H1 (cell line): Measurements from ENCODE around the gene LLGL2. TPM values are rescaled to one million over a fixed set of nuclear protein-coding genes. Genes with fewer than 3 reads are reported as not detected.

Source experiments
- CTCF ChIA-PET: fragments of 300-600 bp; sonication (Branson Sonifier 250); formaldehyde crosslinking; loops from one replicate; lab custom pipeline; 2021; ENCODE audit not compliant: partially characterized antibody; lab: Charles Lee
- POLR2A ChIA-PET: fragments of 300-600 bp; sonication (Branson Sonifier 250); formaldehyde crosslinking; loops from one replicate; lab custom pipeline; 2021; ENCODE audit warnings: inconsistent platforms; ENCODE audit not compliant: partially characterized antibody; lab: Charles Lee
- DNase-seq, 2 experiments: peaks; one replicate each; pipeline versions ENCODE4 v3.0.0 to v3.0.0-alpha.2; 2010 to 2022; ENCODE audit warnings: low spot score in 2 of 2, low read depth in 1 of 2, mixed read lengths in 1 of 2
- FAIRE-seq: peaks from 2 replicates; lab custom pipeline; 2011; peaks lifted over from hg19 to GRCh38; lab: Jason Lieb, UNC
- H2AFZ ChIP-seq: 2 replicates; pipeline ENCODE4 v1.8.1; 2012; ENCODE audit warnings: low read length, inconsistent platforms
- H2AK5ac ChIP-seq: 2 replicates; pipeline ENCODE4 v1.6.1; 2013; ENCODE audit warnings: low read depth, low read length
- H2BK120ac ChIP-seq: replicated peaks from 2 replicates; pipeline ENCODE3; 2013; ENCODE audit warnings: low read depth, low read length, inconsistent platforms
- H2BK12ac ChIP-seq: 2 replicates; pipeline ENCODE4 v1.6.1; 2013; ENCODE audit warnings: low read depth, low read length
- H2BK15ac ChIP-seq: 2 replicates; pipeline ENCODE4 v1.6.1; 2013; ENCODE audit warnings: low read length
- H2BK20ac ChIP-seq: 2 replicates; pipeline ENCODE4 v1.6.1; 2013; ENCODE audit warnings: low read length
- H2BK5ac ChIP-seq: 2 replicates; pipeline ENCODE4 v1.6.1; 2013; ENCODE audit warnings: low read depth, low read length
- H3K14ac ChIP-seq: 2 replicates; pipeline ENCODE4 v1.6.1; 2013; ENCODE audit warnings: inconsistent platforms; ENCODE audit not compliant: insufficient read length
- H3K18ac ChIP-seq: 2 replicates; pipeline ENCODE4 v1.6.1; 2013; ENCODE audit warnings: low read length; ENCODE audit errors: extremely low read depth
- H3K23ac ChIP-seq: 2 replicates; pipeline ENCODE4 v1.6.1; 2013; ENCODE audit warnings: inconsistent platforms; ENCODE audit not compliant: insufficient read length
- H3K23me2 ChIP-seq: 2 replicates; pipeline ENCODE4 v1.6.1; 2013; ENCODE audit warnings: low read depth, low read length
- H3K27ac ChIP-seq: 2 replicates; pipeline ENCODE4 v1.6.1; 2011; ENCODE audit warnings: low read depth, low read length, inconsistent platforms
- H3K27me3 ChIP-seq, 4 experiments: replicated peaks in 1 of 4; 1 replicate in 1 of 4; 2 replicates in 3 of 4; pipeline versions ENCODE4 v1.6.1 to v1.8.1; 2011 to 2013; ENCODE audit warnings: low read length in 3 of 4, mild to moderate bottlenecking in 3 of 4, inconsistent platforms in 2 of 4, mixed read lengths in 2 of 4, moderate library complexity in 1 of 4; ENCODE audit not compliant: control insufficient read depth in 3 of 4, insufficient read depth in 3 of 4; ENCODE audit errors: extremely low read depth in 1 of 4
- H3K36me3 ChIP-seq, 4 experiments: 2 replicates each; pipeline versions ENCODE4 v1.6.1 to v1.8.1; 2011 to 2013; ENCODE audit warnings: mild to moderate bottlenecking in 4 of 4, low read length in 3 of 4, moderate library complexity in 2 of 4, control low read depth in 1 of 4, inconsistent platforms in 1 of 4; ENCODE audit not compliant: insufficient read depth in 4 of 4, control insufficient read depth in 2 of 4
- H3K4ac ChIP-seq: replicated peaks from 2 replicates; pipeline ENCODE3; 2013; ENCODE audit warnings: low read length, low read depth, mixed read lengths, inconsistent platforms; ENCODE audit not compliant: insufficient read length
- H3K4me1 ChIP-seq, 4 experiments: replicated peaks in 1 of 4; 1 replicate in 1 of 4; 2 replicates in 3 of 4; pipeline versions ENCODE4 v1.6.1 to v1.8.1; 2011 to 2013; ENCODE audit warnings: low read length in 3 of 4, inconsistent platforms in 2 of 4, mixed read lengths in 1 of 4; ENCODE audit not compliant: insufficient read depth in 4 of 4, control insufficient read depth in 3 of 4
- H3K4me2 ChIP-seq, 2 experiments: 2 replicates each; pipeline versions ENCODE4 v1.6.1 to v1.8.1; 2011 to 2013; ENCODE audit warnings: low read depth in 2 of 2, low read length in 2 of 2, control low read depth in 1 of 2, inconsistent platforms in 1 of 2, mild to moderate bottlenecking in 1 of 2; ENCODE audit not compliant: insufficient read depth in 1 of 2
- H3K4me3 ChIP-seq, 4 experiments: fragments of 200-600, 300-600 bp in 1 of 4; sonication (generic), shearing (Covaris generic), sonication (Bioruptor Twin) in 1 of 4; 2 replicates each; pipeline versions ENCODE4 v1.5.1 to v1.8.1; 2011 to 2016; ENCODE audit warnings: low read length in 4 of 4, low read depth in 3 of 4, control low read depth in 2 of 4, inconsistent platforms in 2 of 4, mild to moderate bottlenecking in 2 of 4, mixed read lengths in 1 of 4, moderate library complexity in 1 of 4; ENCODE audit not compliant: insufficient read depth in 2 of 4; ENCODE audit errors: extremely low read depth in 1 of 4
- H3K56ac ChIP-seq: replicated peaks from 2 replicates; pipeline ENCODE3; 2013; ENCODE audit warnings: low read depth, mild to moderate bottlenecking, mixed read lengths, low read length, inconsistent platforms; ENCODE audit not compliant: insufficient read length
- H3K79me1 ChIP-seq: 2 replicates; pipeline ENCODE4 v1.6.1; 2013; ENCODE audit warnings: low read depth, low read length, control low read depth
- H3K79me2 ChIP-seq, 2 experiments: 2 replicates each; pipeline versions ENCODE4 v1.6.1 to v1.8.1; 2012 to 2013; ENCODE audit warnings: low read length in 2 of 2, mild to moderate bottlenecking in 2 of 2, inconsistent platforms in 1 of 2; ENCODE audit not compliant: insufficient read depth in 2 of 2, control insufficient read depth in 1 of 2
- H3K9ac ChIP-seq, 4 experiments: replicated peaks in 1 of 4; 1 replicate in 1 of 4; 2 replicates in 3 of 4; pipeline versions ENCODE4 v1.6.1 to v1.8.1; 2011 to 2013; ENCODE audit warnings: low read depth in 3 of 4, low read length in 3 of 4, control low read depth in 2 of 4, mild to moderate bottlenecking in 2 of 4, moderate library complexity in 2 of 4, inconsistent platforms in 1 of 4; ENCODE audit errors: extremely low read depth in 1 of 4
- H3K9me3 ChIP-seq, 2 experiments: 2 replicates each; pipeline versions ENCODE4 v1.6.1 to v1.8.1; 2012 to 2013; ENCODE audit warnings: mild to moderate bottlenecking in 2 of 2, moderate library complexity in 2 of 2, control low read depth in 1 of 2, inconsistent platforms in 1 of 2, low read depth in 1 of 2, low read length in 1 of 2, mixed read lengths in 1 of 2; ENCODE audit not compliant: insufficient read depth in 2 of 2
- H4K20me1 ChIP-seq, 2 experiments: replicated peaks in 1 of 2; 2 replicates each; pipeline versions ENCODE3 to v1.8.1; 2011 to 2013; ENCODE audit warnings: inconsistent platforms in 2 of 2, low read length in 2 of 2, mild to moderate bottlenecking in 1 of 2; ENCODE audit not compliant: insufficient read depth in 2 of 2, control insufficient read depth in 1 of 2
- H4K5ac ChIP-seq: 2 replicates; pipeline ENCODE4 v1.6.1; 2013; ENCODE audit warnings: low read length, low read depth, mixed read lengths, inconsistent platforms; ENCODE audit not compliant: insufficient read length
- H4K8ac ChIP-seq: 2 replicates; pipeline ENCODE4 v1.8.0; 2013; ENCODE audit warnings: mild to moderate bottlenecking, moderate library complexity, low read length, inconsistent platforms; ENCODE audit not compliant: insufficient read depth; ENCODE audit errors: extremely low read depth
- H4K91ac ChIP-seq: replicated peaks from 2 replicates; pipeline ENCODE3; 2013; ENCODE audit warnings: low read length, mixed read lengths, inconsistent platforms; ENCODE audit not compliant: insufficient read length
- BCL11A ChIP-seq, 2 experiments: IDR thresholded peaks; one replicate each; pipeline ENCODE4 v1.6.1; 2011; ENCODE audit warnings: low read depth in 2 of 2, low read length in 2 of 2, mild to moderate bottlenecking in 2 of 2
- EGR1 ChIP-seq: IDR thresholded peaks from 2 replicates; pipeline ENCODE4 v1.6.1; 2011; ENCODE audit warnings: low read depth, low read length, borderline replicate concordance
- EZH2 ChIP-seq: fragments of 200-600 bp; sonication (generic); IDR thresholded peaks from 2 replicates; pipeline ENCODE4 v1.7.1; 2012; ENCODE audit warnings: low read depth, mild to moderate bottlenecking, moderate library complexity, low read length, inconsistent platforms; ENCODE audit not compliant: severe bottlenecking
- HDAC2 ChIP-seq, 2 experiments: fragments of 300-600 bp in 1 of 2; sonication (generic) in 1 of 2; IDR thresholded peaks; 2 replicates each; pipeline ENCODE4 v1.6.1; 2011 to 2012; ENCODE audit warnings: low read depth in 2 of 2, low read length in 2 of 2, mild to moderate bottlenecking in 2 of 2, moderate library complexity in 2 of 2, borderline replicate concordance in 1 of 2, inconsistent platforms in 1 of 2
- KDM1A ChIP-seq: fragments of 200-600, 300-600 bp; sonication (generic); IDR thresholded peaks from 2 replicates; pipeline ENCODE4 v1.7.1; 2016; ENCODE audit warnings: mild to moderate bottlenecking, low read length, borderline replicate concordance
- KDM4A ChIP-seq: IDR thresholded peaks from one replicate; pipeline ENCODE4 v1.7.1; 2012; ENCODE audit warnings: low read depth, mild to moderate bottlenecking, moderate library complexity, low read length, inconsistent platforms; ENCODE audit not compliant: severe bottlenecking
- KDM5A ChIP-seq: fragments of 200-600 bp; IDR thresholded peaks from 2 replicates; pipeline ENCODE4 v1.7.1; 2012; ENCODE audit warnings: mild to moderate bottlenecking, low read length, inconsistent platforms, mixed read lengths
- RAD21 ChIP-seq, 2 experiments: IDR thresholded peaks in 1 of 2; conservative IDR thresholded peaks in 1 of 2; 2 replicates each; pipeline ENCODE4 v1.6.1; 2011; ENCODE audit warnings: low read depth in 2 of 2, low read length in 2 of 2, improper control_type of control experiment in 1 of 2, inconsistent platforms in 1 of 2, mild to moderate bottlenecking in 1 of 2, moderate library complexity in 1 of 2
- RXRA ChIP-seq: IDR thresholded peaks from 2 replicates; pipeline ENCODE4 v1.6.1; 2011; ENCODE audit warnings: low read depth, mild to moderate bottlenecking, low read length, moderate library complexity; ENCODE audit not compliant: insufficient read depth
- WGBS, 2 experiments: shearing (Covaris generic) in 1 of 2; methylation state at CpG; one replicate each; pipeline versions ENCODE4 v1.1.6 to v1.1.7; 2013 to 2015; ENCODE audit warnings: low lambda C conversion rate in 2 of 2, mixed read lengths in 2 of 2, inconsistent platforms in 1 of 2, low coverage in 1 of 2, missing lambda C conversion rate in 1 of 2; ENCODE audit not compliant: insufficient replicate concordance in 2 of 2, insufficient coverage in 1 of 2, insufficient read length in 1 of 2; ENCODE audit errors: extremely low coverage in 1 of 2, missing lambda C conversion rate in 1 of 2; 5-methylcytosine and 5-hydroxymethylcytosine counted together
- polyA plus RNA-seq, 7 experiments: library from polyadenylated mRNA; depleted of rRNA in 3 of 7; stranded (reverse) in 5 of 7; unstranded in 2 of 7; fragments of >200 nt in 5 of 7; fragments of 200-250 nt in 2 of 7; gene quantifications; 1 replicate in 5 of 7; 2 replicates in 1 of 7; 4 replicates in 1 of 7; pipeline versions ENCODE4 v1.2.1 to v1.2.3, GENCODE V29; 2011 to 2013; ENCODE audit warnings: missing spikeins in 2 of 7, mixed read lengths in 2 of 7
- total RNA-seq: library from RNA; stranded (reverse); fragmentation: NEBNext Ultra II Directional; extraction: Animal tissue kit (Norgen Biotek cat#: 25700); gene quantifications from 2 replicates; pipeline ENCODE4 v1.2.1, GENCODE V29; 2021
- TF ChIP-seq, protein P1 (sequence below): IDR thresholded peaks from 2 replicates; pipeline ENCODE4 v1.6.1; 2011; ENCODE audit warnings: low read length, improper control_type of control experiment

Gene LLGL2
- total and polyA plus RNA-seq, 2 of the 8 experiments (the other 6 are each of a cell fraction or from before 2014, with no cell fraction given): 64.5 to 77.1 TPM

DNA sequence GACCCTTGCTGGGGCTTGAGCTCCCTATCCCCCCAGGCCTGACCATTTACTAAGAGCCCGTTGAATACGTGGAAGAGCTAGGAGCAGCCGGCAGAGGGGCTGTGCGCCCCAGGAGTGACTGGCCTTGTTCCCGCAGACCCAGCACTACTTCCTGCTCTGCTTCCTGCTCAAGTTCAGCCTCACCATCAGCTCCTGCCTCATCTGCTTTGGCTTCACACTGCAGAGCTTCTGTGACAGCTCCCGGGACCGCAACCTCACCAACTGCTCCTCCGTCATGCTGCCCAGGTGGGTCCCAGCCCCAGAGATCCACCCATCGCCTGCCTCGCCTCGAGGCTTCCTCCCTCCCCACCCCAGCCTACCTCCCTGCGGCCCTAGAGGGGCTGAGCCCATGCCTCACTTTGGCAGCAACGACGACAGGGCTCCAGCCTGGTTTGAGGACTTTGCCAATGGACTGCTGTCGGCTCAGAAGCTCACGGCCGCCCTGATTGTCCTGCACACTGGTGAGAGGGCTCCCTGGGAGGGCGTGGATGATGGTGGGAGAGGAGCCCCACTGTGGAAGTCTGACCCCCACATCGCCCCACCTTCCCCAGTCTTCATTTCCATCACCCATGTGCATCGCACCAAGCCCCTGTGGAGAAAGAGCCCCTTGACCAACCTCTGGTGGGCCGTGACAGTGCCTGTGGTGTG is 27.3 kb upstream of the LLGL2 start:
- no peak overlapping the region for H3K4me2 ChIP-seq
- H3K79me1 ChIP-seq: no peaks in the 10 kb centered on the region
- ChIA-PET POLR2A (interaction anchor here (0.7 to 6.4 kb wide), 9 partner anchors 12 to 267 kb away, joined by 3 to 35 read pairs (median 5); partner anchors contain the start of genes GGA3, LLGL2, MRPS7 and TMEM94), CTCF (interaction anchor here (0.5 to 8.2 kb wide), 17 partner anchors 7 to 258 kb away, joined by 3 to 67 read pairs (median 3); partner anchors contain the start of gene TMEM94)
- no peak overlapping the region for H3K18ac ChIP-seq
- no peak overlapping the region for H2BK120ac ChIP-seq
- H3K9me3 ChIP-seq: no peaks in the 10 kb centered on the region
- H4K8ac ChIP-seq: no peak overlapping the region
- 91% methylated on average over 16 of the region's 21 CpGs; no CpG with 5 or more reads in 1 of the 2 experiments for WGBS, 2 experiments
- no peak overlapping the region for H2AK5ac ChIP-seq
- H3K4ac ChIP-seq: no peak overlapping the region
- no peaks in the 10 kb centered on the region for H3K27me3 ChIP-seq
- H2AFZ ChIP-seq: no peak overlapping the region
- H2BK20ac ChIP-seq: no peak overlapping the region
- FAIRE-seq: no peak
- DNase-seq: no peak
- no peaks in the 10 kb centered on the region for H3K79me2 ChIP-seq
- H3K56ac ChIP-seq: no peak overlapping the region
- no peaks in the 10 kb centered on the region for H3K4me1 ChIP-seq
- no peak overlapping the region for H3K27ac ChIP-seq
- H4K20me1 ChIP-seq: peaks cover 0 to 9% of the 10 kb centered on the region in 2 experiments
- no peak overlapping the region for H2BK5ac ChIP-seq
- no peak overlapping the region for H2BK12ac ChIP-seq
- H2BK15ac ChIP-seq: no peak overlapping the region
- peaks cover 3 to 11% (median 9%) of the 10 kb centered on the region in 4 experiments; a peak in 6 of 8 replicates for H3K36me3 ChIP-seq
- no peak overlapping the region for H4K91ac ChIP-seq
- H3K9ac ChIP-seq: no peak overlapping the region
- no peak overlapping the region for H3K14ac ChIP-seq
- no peaks in the 10 kb centered on the region for H3K23me2 ChIP-seq
- no peak overlapping the region for H3K4me3 ChIP-seq
- H4K5ac ChIP-seq: no peak overlapping the region
- no peak overlapping the region for H3K23ac ChIP-seq
- TF ChIP-seq BCL11A (IDR thresholded peaks at IDR 0.05; ENCODE audit: low read depth in 2 of 2, low read length in 2 of 2) (no peak), EGR1 (no peak), KDM5A (no peak), RAD21 (IDR thresholded peaks at IDR 0.05 in 1 of 2, conservative IDR thresholded peaks at IDR 0.05 in 1 of 2; ENCODE audit: low read depth in 2 of 2, low read length in 2 of 2) (no peak), RXRA (no peak), HDAC2 (IDR thresholded peaks at IDR 0.05; ENCODE audit: borderline replicate concordance in 1 of 2, low read depth in 2 of 2, low read length in 2 of 2) (no peak), EZH2 (no peak), KDM4A (no peak), KDM1A (no peak)
- TF ChIP-seq, protein P1, sequence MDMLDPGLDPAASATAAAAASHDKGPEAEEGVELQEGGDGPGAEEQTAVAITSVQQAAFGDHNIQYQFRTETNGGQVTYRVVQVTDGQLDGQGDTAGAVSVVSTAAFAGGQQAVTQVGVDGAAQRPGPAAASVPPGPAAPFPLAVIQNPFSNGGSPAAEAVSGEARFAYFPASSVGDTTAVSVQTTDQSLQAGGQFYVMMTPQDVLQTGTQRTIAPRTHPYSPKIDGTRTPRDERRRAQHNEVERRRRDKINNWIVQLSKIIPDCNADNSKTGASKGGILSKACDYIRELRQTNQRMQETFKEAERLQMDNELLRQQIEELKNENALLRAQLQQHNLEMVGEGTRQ: no peak
